HCT116 (cell line): ENCODE results near the gene RAG1. TPM values are rescaled to one million over a fixed set of nuclear protein-coding genes. Genes with fewer than 3 reads are reported as not detected.

Experiments used
- ATAC-seq: fragments of 200-7000 bp; cut with Tn5 transposase; 2 replicates; pipeline ENCODE4 v1.9.1; 2020; ENCODE audit warnings: mild to moderate bottlenecking, moderate library complexity
- BruUV-seq: library from RNA; stranded (reverse); fragments of 400-500 nt; replicated peaks from 2 replicates; lab custom pipeline; 2021; lab: Mats Ljungman, UMichigan
- CTCF ChIA-PET: fragments of 300-600 bp; sonication (Branson Sonifier 250); formaldehyde crosslinking; loops from one replicate; lab custom pipeline; 2021; ENCODE audit warnings: antibody characterized with exemption; lab: Charles Lee
- POLR2A ChIA-PET: fragments of 300-600, 350-600 bp; sonication (Branson Sonifier 250); formaldehyde crosslinking; loops from one replicate; lab custom pipeline; 2021; ENCODE audit warnings: antibody characterized with exemption; lab: Charles Lee
- RAD21 ChIA-PET, 2 experiments: fragments of 300-600 bp; sonication (Branson Sonifier 250); formaldehyde crosslinking; loops; one replicate each; lab custom pipeline; 2023; ENCODE audit warnings: low total read pairs in 2 of 2; ENCODE audit not compliant: uncharacterized antibody in 2 of 2, unreplicated experiment in 2 of 2, low non-redundant PET in 1 of 2; lab: Charles Lee
- DNase-seq: peaks from one replicate; pipeline ENCODE4 v3.0.0-alpha.2; 2010; ENCODE audit warnings: low read depth, low spot score
- H2AFZ ChIP-seq: fragments of 200-600 bp; shearing (Covaris generic), sonication (generic); 2 replicates; pipeline ENCODE4 v1.6.1; 2017; ENCODE audit warnings: low read depth, mixed run types, mixed read lengths, antibody characterized with exemption, low read length; ENCODE audit not compliant: poor library complexity, severe bottlenecking
- H3K27ac ChIP-seq: 2 replicates; pipeline ENCODE4 v1.5.1; 2012; ENCODE audit warnings: low read depth, low read length
- H3K27me3 ChIP-seq: fragments of 200-600 bp; sonication (generic); 2 replicates; pipeline ENCODE4 v1.6.1; 2016; ENCODE audit warnings: mixed run types, low read length, mixed read lengths; ENCODE audit not compliant: insufficient read depth
- H3K36me3 ChIP-seq, 2 experiments: fragments of 200-500 bp in 1 of 2; fragments of 200-600 bp in 1 of 2; sonication (Bioruptor generic) in 1 of 2; sonication (generic) in 1 of 2; 2 replicates each; pipeline versions ENCODE4 v1.5.1 to v1.6.1; 2014 to 2016; ENCODE audit warnings: low read length in 2 of 2, inconsistent platforms in 1 of 2, mixed read lengths in 1 of 2, mixed run types in 1 of 2; ENCODE audit not compliant: insufficient read depth in 2 of 2, control insufficient read depth in 1 of 2
- H3K4me1 ChIP-seq, 2 experiments: fragments of 200-600 bp in 1 of 2; sonication (generic) in 1 of 2; 2 replicates each; pipeline versions ENCODE4 v1.5.1 to v1.6.1; 2012 to 2017; ENCODE audit warnings: low read length in 2 of 2, inconsistent platforms in 1 of 2, mild to moderate bottlenecking in 1 of 2, mixed read lengths in 1 of 2, mixed run types in 1 of 2, moderate library complexity in 1 of 2; ENCODE audit not compliant: insufficient read depth in 2 of 2, control insufficient read depth in 1 of 2
- H3K4me2 ChIP-seq: fragments of 200-600 bp; sonication (generic); 2 replicates; pipeline ENCODE4 v1.6.1; 2017; ENCODE audit warnings: mixed run types, low read length, mixed read lengths
- H3K4me3 ChIP-seq, 2 experiments: fragments of 200-600 bp in 1 of 2; sonication (generic) in 1 of 2; replicated peaks in 1 of 2; 2 replicates each; pipeline ENCODE4 v1.5.1; 2011 to 2016; ENCODE audit warnings: low read length in 2 of 2, control low read depth in 1 of 2, low read depth in 1 of 2, mild to moderate bottlenecking in 1 of 2, mixed read lengths in 1 of 2, mixed run types in 1 of 2
- H3K79me2 ChIP-seq: fragments of 200-600 bp; sonication (generic); 2 replicates; pipeline ENCODE4 v1.6.1; 2017; ENCODE audit warnings: mild to moderate bottlenecking, mixed run types, low read length, moderate library complexity, mixed read lengths; ENCODE audit not compliant: insufficient read depth
- H3K9ac ChIP-seq: fragments of 200-600 bp; sonication (generic); 2 replicates; pipeline ENCODE4 v1.6.1; 2016; ENCODE audit warnings: low read length, mixed read lengths
- H3K9me2 ChIP-seq: fragments of 200-600 bp; sonication (generic), shearing (Covaris generic); 2 replicates; pipeline ENCODE4 v1.6.1; 2017; ENCODE audit warnings: mixed run types, mild to moderate bottlenecking, moderate library complexity; ENCODE audit not compliant: insufficient read depth
- H3K9me3 ChIP-seq, 2 experiments: fragments of 200-500 bp in 1 of 2; fragments of 200-600 bp in 1 of 2; sonication (Bioruptor generic) in 1 of 2; sonication (generic) in 1 of 2; 2 replicates each; pipeline ENCODE4 v1.6.1; 2014 to 2017; ENCODE audit warnings: low read length in 2 of 2, mixed read lengths in 2 of 2, inconsistent platforms in 1 of 2, low read depth in 1 of 2, mild to moderate bottlenecking in 1 of 2, mixed run types in 1 of 2, moderate library complexity in 1 of 2; ENCODE audit not compliant: control insufficient read depth in 1 of 2, insufficient read depth in 1 of 2
- H4K20me1 ChIP-seq: fragments of 200-600 bp; sonication (generic), shearing (Covaris generic); 2 replicates; pipeline ENCODE4 v1.6.1; 2017; ENCODE audit warnings: mixed run types, mild to moderate bottlenecking, moderate library complexity; ENCODE audit not compliant: insufficient read depth
- CBX3 ChIP-seq: IDR thresholded peaks from 2 replicates; pipeline ENCODE4 v1.6.1; 2012; ENCODE audit warnings: low read depth
- CEBPB ChIP-seq: IDR thresholded peaks from 2 replicates; pipeline ENCODE4 v1.6.1; 2012; ENCODE audit warnings: low read depth
- POLR2AphosphoS5 ChIP-seq: IDR thresholded peaks from 2 replicates; pipeline ENCODE4 v1.6.1; 2011; ENCODE audit warnings: mild to moderate bottlenecking, low read depth, low read length, moderate library complexity
- SP1 ChIP-seq: IDR thresholded peaks from 2 replicates; pipeline ENCODE4 v1.6.1; 2012; ENCODE audit warnings: low read depth
- SRF ChIP-seq: IDR thresholded peaks from 2 replicates; pipeline ENCODE4 v1.6.1; 2012; ENCODE audit warnings: low read depth
- TCF7L2 ChIP-seq: IDR thresholded peaks from 2 replicates; pipeline ENCODE4 v1.7.0; 2011; ENCODE audit warnings: borderline replicate concordance, inconsistent platforms; ENCODE audit not compliant: insufficient read depth, insufficient read length; ENCODE audit errors: extremely low read depth
- intact Hi-C: fragments of 100-400 bp; cut with micrococcal nuclease; formaldehyde crosslinking; loops from 2 replicates; pipeline ENCODE4 v1.10.0; 2022
- total RNA-seq: library from RNA; stranded (reverse); gene quantifications from one replicate; pipeline ENCODE4 v1.2.1, GENCODE V29; 2021; ENCODE audit not compliant: unreplicated experiment
- TF ChIP-seq, protein P1 (sequence below), 3 experiments: fragments of 200-600 bp in 1 of 3; sonication (generic) in 1 of 3; IDR thresholded peaks in 2 of 3; conservative IDR thresholded peaks in 1 of 3; 2 replicates each; pipeline ENCODE4 v1.5.1; 2012 to 2017; ENCODE audit warnings: low read depth in 2 of 3, low read length in 2 of 3, antibody characterized with exemption in 1 of 3, borderline replicate concordance in 1 of 3, control low read depth in 1 of 3, mild to moderate bottlenecking in 1 of 3, mixed read lengths in 1 of 3, mixed run types in 1 of 3, moderate library complexity in 1 of 3; ENCODE audit not compliant: insufficient read depth in 1 of 3
- TF ChIP-seq, protein P2 (sequence below): IDR thresholded peaks from 2 replicates; pipeline ENCODE4 v1.6.1; 2012
- TF ChIP-seq, protein P3 (sequence below): IDR thresholded peaks from 2 replicates; pipeline ENCODE4 v1.6.1; 2012

RAG1 gene
- total RNA-seq, 1 experiment from 2014 or later = 0.54 TPM

DNA sequence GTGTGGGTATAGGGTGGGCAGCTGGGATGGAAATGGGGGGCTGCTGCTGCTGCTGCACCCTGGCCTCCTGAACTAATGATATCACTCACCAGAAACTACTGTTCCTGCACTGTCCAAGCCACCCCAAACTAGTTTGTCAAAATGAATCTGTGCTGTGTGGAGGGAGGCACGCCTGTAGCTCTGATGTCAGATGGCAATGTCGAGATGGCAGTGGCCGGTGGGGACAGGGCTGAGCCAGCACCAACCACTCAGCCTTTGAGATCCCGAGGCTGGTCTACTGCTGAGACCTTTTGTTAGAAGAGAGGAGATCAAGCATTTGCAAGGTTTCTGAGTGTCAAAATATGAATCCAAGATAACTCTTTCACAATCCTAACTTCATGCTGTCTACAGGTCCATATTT, 1.3 kb downstream of the RAG1 start:
- Histone ChIP-seq H3K4me2 (no peak overlapping the region), H3K27ac (no peak overlapping the region), H3K9ac (no peak overlapping the region), H2AFZ (no peak overlapping the region), H3K9me2 (no peaks in the 10 kb centered on the region), H3K36me3 (no peaks in the 10 kb centered on the region), H3K27me3 (peaks cover 50% of the 10 kb centered on the region), H4K20me1 (no peaks in the 10 kb centered on the region; the same call in 1 of the 2 replicates), H3K9me3 (no peaks in the 10 kb centered on the region), H3K79me2 (no peaks in the 10 kb centered on the region), H3K4me3 (no peak overlapping the region), H3K4me1 (no peaks in the 10 kb centered on the region)
- DNase-seq (no peak), ATAC-seq (no peak)
- intact Hi-C loops = no loop called here
- RAD21 ChIA-PET = no interaction called here
- TF ChIP-seq, protein P1, sequence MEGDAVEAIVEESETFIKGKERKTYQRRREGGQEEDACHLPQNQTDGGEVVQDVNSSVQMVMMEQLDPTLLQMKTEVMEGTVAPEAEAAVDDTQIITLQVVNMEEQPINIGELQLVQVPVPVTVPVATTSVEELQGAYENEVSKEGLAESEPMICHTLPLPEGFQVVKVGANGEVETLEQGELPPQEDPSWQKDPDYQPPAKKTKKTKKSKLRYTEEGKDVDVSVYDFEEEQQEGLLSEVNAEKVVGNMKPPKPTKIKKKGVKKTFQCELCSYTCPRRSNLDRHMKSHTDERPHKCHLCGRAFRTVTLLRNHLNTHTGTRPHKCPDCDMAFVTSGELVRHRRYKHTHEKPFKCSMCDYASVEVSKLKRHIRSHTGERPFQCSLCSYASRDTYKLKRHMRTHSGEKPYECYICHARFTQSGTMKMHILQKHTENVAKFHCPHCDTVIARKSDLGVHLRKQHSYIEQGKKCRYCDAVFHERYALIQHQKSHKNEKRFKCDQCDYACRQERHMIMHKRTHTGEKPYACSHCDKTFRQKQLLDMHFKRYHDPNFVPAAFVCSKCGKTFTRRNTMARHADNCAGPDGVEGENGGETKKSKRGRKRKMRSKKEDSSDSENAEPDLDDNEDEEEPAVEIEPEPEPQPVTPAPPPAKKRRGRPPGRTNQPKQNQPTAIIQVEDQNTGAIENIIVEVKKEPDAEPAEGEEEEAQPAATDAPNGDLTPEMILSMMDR (IDR thresholded peaks at IDR 0.05 in 2 of 3, conservative IDR thresholded peaks at IDR 0.05 in 1 of 3; ENCODE audit: borderline replicate concordance in 1 of 3, insufficient read depth in 1 of 3, low read depth in 2 of 3, low read length in 2 of 3) = no peak
- TF ChIP-seq SP1 = no peak
- TF ChIP-seq, protein P2, sequence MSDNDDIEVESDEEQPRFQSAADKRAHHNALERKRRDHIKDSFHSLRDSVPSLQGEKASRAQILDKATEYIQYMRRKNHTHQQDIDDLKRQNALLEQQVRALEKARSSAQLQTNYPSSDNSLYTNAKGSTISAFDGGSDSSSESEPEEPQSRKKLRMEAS = no peak
- no peak for TF ChIP-seq CBX3
- TF ChIP-seq SRF = no peak
- TF ChIP-seq, protein P3, sequence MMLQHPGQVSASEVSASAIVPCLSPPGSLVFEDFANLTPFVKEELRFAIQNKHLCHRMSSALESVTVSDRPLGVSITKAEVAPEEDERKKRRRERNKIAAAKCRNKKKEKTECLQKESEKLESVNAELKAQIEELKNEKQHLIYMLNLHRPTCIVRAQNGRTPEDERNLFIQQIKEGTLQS = no peak
- no peak for TF ChIP-seq CEBPB
- no peak for TF ChIP-seq TCF7L2
- no peak for TF ChIP-seq POLR2AphosphoS5
- CTCF ChIA-PET = no interaction called here
- POLR2A ChIA-PET = no interaction called here
- no TSS peak for BruUV-seq
